Esophagus muscularis mucosa (tissue), 4 donors: ENCODE results near the gene PLEKHH2. TPM values are rescaled to one million over a fixed set of nuclear protein-coding genes. Genes with fewer than 3 reads are reported as not detected.

Source experiments
- DNase-seq: peaks from one replicate; pipeline ENCODE4 v3.0.0-alpha.2; 2017; ENCODE audit errors: extremely low spot score
- H3K27ac ChIP-seq, 4 donors: fragments of 200-600 bp; sonication (generic); replicated peaks in 1 of 4; 1 replicate in 3 of 4; 2 replicates in 1 of 4; pipeline ENCODE4 v1.5.1; 2016 to 2019; ENCODE audit warnings: mild to moderate bottlenecking in 1 of 4
- H3K27me3 ChIP-seq, 4 donors: fragments of 200-600 bp; sonication (generic); one replicate each; pipeline versions ENCODE4 v1.5.1 to v1.6.0; 2016 to 2019
- H3K36me3 ChIP-seq, 4 donors: fragments of 200-600 bp; sonication (generic); one replicate each; pipeline ENCODE4 v1.5.1; 2016 to 2019
- H3K4me1 ChIP-seq, 4 donors: fragments of 200-600 bp; sonication (generic); one replicate each; pipeline ENCODE4 v1.5.1; 2016 to 2019
- H3K4me3 ChIP-seq, 4 donors: fragments of 200-600 bp; sonication (generic); 1 replicate in 2 of 4; 2 replicates in 2 of 4; pipeline ENCODE4 v1.5.1; 2016 to 2019; ENCODE audit warnings: mild to moderate bottlenecking in 4 of 4, moderate library complexity in 1 of 4
- H3K9me3 ChIP-seq, 4 donors: fragments of 200-600 bp; sonication (generic); 1 replicate in 3 of 4; 2 replicates in 1 of 4; pipeline ENCODE4 v1.5.1; 2016 to 2019
- EP300 ChIP-seq: sonication (generic); formaldehyde crosslinking; IDR thresholded peaks from one replicate; pipeline ENCODE4 v1.6.1; 2017; ENCODE audit warnings: antibody characterized with exemption
- POLR2A ChIP-seq: fragments of 450-650 bp; IDR thresholded peaks from one replicate; pipeline ENCODE4 v1.6.1; 2017; ENCODE audit warnings: antibody characterized with exemption, moderate library complexity, mild to moderate bottlenecking, low read depth
- POLR2AphosphoS5 ChIP-seq, 2 donors: sonication (generic); formaldehyde crosslinking; IDR thresholded peaks; one replicate each; pipeline ENCODE4 v1.6.1; 2017; ENCODE audit warnings: antibody characterized with exemption in 2 of 2
- WGBS: methylation state at CpG from one replicate; pipeline ENCODE4 v1.1.5; 2018; 5-methylcytosine and 5-hydroxymethylcytosine counted together
- intact Hi-C: fragments of 100-400 bp; cut with DNase I; formaldehyde crosslinking; loops from one replicate; pipeline ENCODE4 v1.15.1; 2023
- total RNA-seq, 4 donors: library from RNA; depleted of rRNA; stranded (reverse); fragments of >200 nt; gene quantifications; one replicate each; pipeline versions ENCODE4 v1.1.0 to v1.2.1, GENCODE V29; 2016
- TF ChIP-seq, protein P1 (sequence below), 3 experiments: fragments of 200-600 bp in 2 of 3; fragments of 450-650 bp in 1 of 3; sonication (generic) in 2 of 3; IDR thresholded peaks; one replicate each; pipeline ENCODE4 v1.5.1; 2017 to 2019; ENCODE audit warnings: antibody characterized with exemption in 3 of 3, mild to moderate bottlenecking in 2 of 3, moderate library complexity in 1 of 3

PLEKHH2 gene
- total RNA-seq, 4 donors from 2014 or later = 20.3 to 32.4 (median 25.1) TPM

DNA sequence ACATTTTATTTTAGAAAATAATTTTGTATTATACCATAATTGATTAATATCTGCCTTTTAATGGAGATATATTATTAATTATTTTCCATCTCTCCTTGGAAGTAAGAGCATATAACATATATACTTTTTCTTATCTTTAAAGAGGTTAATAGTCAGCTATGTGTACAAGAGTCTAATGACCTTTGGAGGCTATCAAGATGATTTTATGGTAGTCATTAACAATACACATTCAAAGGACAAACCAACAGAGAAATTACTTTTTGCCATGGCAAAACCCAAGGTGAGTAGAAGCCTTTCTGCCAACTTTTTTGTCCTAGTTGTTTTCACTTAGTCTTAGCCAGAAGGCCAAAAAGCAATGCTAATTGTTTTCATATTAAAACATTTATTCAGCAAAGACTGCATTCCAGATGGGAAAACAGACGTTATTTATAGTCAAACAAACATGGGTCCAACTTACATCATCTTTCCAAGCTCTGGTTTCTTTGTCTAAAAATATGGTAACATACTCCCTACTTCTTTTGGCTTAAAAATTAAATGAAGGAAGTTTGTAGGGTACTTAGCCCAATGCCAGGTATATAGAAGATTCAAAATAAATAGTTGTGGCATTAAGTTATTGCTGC is 127.1 kb downstream of the PLEKHH2 start:
- H3K36me3 ChIP-seq = peaks cover 0 to 17% (median 0%) of the 10 kb centered on the region in 4 donors
- peaks cover 0 to 1% (median 0%) of the 10 kb centered on the region in 4 donors for H3K4me1 ChIP-seq
- no peak overlapping the region for H3K27ac ChIP-seq
- DNase-seq = no peak
- WGBS = 47% methylated on average over 1 of the region's 1 CpG
- no peaks in the 10 kb centered on the region for H3K9me3 ChIP-seq
- H3K27me3 ChIP-seq = no peaks in the 10 kb centered on the region
- H3K4me3 ChIP-seq = no peak overlapping the region
- TF ChIP-seq, protein P1, sequence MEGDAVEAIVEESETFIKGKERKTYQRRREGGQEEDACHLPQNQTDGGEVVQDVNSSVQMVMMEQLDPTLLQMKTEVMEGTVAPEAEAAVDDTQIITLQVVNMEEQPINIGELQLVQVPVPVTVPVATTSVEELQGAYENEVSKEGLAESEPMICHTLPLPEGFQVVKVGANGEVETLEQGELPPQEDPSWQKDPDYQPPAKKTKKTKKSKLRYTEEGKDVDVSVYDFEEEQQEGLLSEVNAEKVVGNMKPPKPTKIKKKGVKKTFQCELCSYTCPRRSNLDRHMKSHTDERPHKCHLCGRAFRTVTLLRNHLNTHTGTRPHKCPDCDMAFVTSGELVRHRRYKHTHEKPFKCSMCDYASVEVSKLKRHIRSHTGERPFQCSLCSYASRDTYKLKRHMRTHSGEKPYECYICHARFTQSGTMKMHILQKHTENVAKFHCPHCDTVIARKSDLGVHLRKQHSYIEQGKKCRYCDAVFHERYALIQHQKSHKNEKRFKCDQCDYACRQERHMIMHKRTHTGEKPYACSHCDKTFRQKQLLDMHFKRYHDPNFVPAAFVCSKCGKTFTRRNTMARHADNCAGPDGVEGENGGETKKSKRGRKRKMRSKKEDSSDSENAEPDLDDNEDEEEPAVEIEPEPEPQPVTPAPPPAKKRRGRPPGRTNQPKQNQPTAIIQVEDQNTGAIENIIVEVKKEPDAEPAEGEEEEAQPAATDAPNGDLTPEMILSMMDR (IDR thresholded peaks at IDR 0.05) = no peak
- TF ChIP-seq POLR2AphosphoS5 (IDR thresholded peaks at IDR 0.05) (no peak), POLR2A (no peak), EP300 (no peak)
- intact Hi-C loops = no loop called here

DNA sequence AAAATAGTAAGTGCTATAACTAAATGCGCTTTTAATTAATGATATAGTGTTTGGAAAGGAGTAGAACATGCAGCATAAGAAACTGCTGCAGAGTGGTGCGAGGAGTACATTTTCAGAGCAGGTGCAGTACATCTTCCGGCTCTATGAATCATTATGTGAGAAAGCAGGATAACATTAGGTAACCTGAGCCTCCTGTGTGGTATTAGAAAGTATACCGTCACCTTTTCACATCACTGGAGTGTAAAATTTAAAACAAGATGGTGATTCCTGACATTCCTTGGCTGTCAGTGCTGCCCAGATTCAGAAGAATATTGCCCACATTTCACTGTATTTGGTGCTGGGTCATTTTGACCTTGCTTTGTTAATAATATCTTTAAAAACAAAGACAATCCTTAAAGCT is 128.9 kb downstream of the PLEKHH2 start:
- Histone ChIP-seq H3K4me3 (no peak overlapping the region), H3K9me3 (no peaks in the 10 kb centered on the region), H3K27ac (no peak overlapping the region), H3K27me3 (no peaks in the 10 kb centered on the region), H3K36me3 (peaks cover 0 to 17% (median 0%) of the 10 kb centered on the region in 4 donors), H3K4me1 (no peaks in the 10 kb centered on the region)
- intact Hi-C loops = no loop called here
- DNase-seq = no peak
- TF ChIP-seq POLR2AphosphoS5 (IDR thresholded peaks at IDR 0.05) (no peak), EP300 (no peak), POLR2A (no peak)
- TF ChIP-seq, protein P1 (IDR thresholded peaks at IDR 0.05) = no peak
- 74% methylated on average over 4 of the region's 4 CpGs for WGBS

DNA sequence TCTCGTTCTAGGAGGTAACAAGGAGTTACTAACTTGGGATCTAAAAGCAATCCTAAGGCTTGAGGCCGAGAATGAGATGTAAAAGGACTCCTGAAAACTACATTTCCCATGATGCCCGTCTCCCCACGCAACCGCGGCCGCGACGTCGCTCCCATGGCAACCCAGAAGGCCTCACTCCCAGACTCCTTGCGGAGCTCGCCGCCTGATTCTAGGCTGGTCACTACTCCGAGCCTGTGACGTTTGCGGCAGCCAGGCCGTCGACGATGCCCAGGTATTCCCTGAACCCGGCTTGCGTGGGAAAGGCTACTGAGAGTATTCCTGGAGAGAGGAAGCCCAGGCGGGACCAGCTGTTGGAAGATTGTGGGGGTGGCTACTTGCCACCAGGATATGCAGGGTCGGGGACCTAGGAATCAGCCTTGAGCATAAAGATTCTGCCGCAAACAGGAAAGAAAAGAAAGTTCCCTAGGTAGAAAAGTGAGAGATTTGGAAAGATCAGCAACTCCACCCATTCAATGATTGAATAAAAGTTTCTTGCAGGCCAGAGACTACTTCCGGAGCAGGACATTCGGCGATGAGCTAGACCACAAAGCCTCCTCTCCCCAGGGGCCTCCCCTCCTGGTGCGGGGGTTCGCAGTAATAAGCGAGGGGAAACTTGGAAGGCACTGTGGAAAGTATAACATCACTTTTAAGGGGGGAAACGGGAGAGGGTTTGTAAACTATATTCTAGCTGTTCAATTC is 137.0 kb downstream of the PLEKHH2 start, which contains the start of gene DYNC2LI1:
TSS of gene DYNC2LI1 (plus strand) at position 164 of the 738 bp plus-strand sequence. CDS start at position 264, 100 bp downstream.
- TF ChIP-seq EP300 (no peak), POLR2AphosphoS5 (IDR thresholded peaks at IDR 0.05) (peak; percentile 84 to 85)
- H3K4me3 ChIP-seq = peak within 1 kb of the TSS; percentile 69 to 74 (median 70)
- 0% methylated on average over 28 of the region's 31 CpGs for WGBS
- H3K36me3 ChIP-seq = peaks cover 0 to 18% (median 8%) of the 10 kb centered on the region in 4 donors
- H3K9me3 ChIP-seq = no peaks in the 10 kb centered on the region
- peak within 1 kb of the TSS; percentile 81 to 90 (median 86) for H3K27ac ChIP-seq
- intact Hi-C loops = loop anchor here (5.0 kb wide), 1 partner anchor 162 kb away; no protein-coding TSS in a partner anchor
- DNase-seq = peak; percentile 97
- no peaks in the 10 kb centered on the region for H3K27me3 ChIP-seq
- H3K4me1 ChIP-seq = peaks cover 7 to 13% (median 10%) of the 10 kb centered on the region in 4 donors

DNA sequence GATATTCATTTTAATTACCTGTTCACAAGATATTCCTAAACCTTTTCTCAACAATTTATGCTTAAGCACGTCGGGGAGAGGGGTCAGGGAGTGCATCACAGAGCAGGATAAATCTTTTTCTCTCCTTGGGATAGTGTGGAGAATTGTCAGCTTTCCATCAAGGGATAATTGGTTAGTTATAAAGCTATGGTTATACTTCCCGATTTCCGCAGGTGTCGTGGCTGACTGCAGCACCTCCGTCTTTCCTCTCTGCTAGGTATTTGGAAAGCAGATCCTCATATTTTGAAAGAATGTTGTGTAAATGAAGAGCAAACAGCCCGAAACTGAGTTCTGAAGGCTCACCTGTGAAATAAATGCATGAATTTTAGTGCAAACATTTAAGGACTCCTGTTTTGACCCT is 137.6 kb downstream of the PLEKHH2 start:
- H3K27me3 ChIP-seq = no peaks in the 10 kb centered on the region
- H3K9me3 ChIP-seq = no peaks in the 10 kb centered on the region
- TF ChIP-seq, protein P1 (IDR thresholded peaks at IDR 0.05) = no peak
- TF ChIP-seq POLR2A (no peak), EP300 (no peak), POLR2AphosphoS5 (IDR thresholded peaks at IDR 0.05) (no peak)
- DNase-seq = no peak
- H3K4me3 ChIP-seq = peak overlapping the region; percentile 69 to 74 (median 70)
- WGBS = 33% methylated on average over 7 of the region's 7 CpGs
- H3K36me3 ChIP-seq = peaks cover 0 to 24% (median 9%) of the 10 kb centered on the region in 4 donors
- intact Hi-C loops = loop anchor here (5.0 kb wide), 1 partner anchor 162 kb away; no protein-coding TSS in a partner anchor
- H3K4me1 ChIP-seq = peaks cover 7 to 13% (median 10%) of the 10 kb centered on the region in 4 donors
- peak overlapping the region; percentile 81 to 90 (median 86) for H3K27ac ChIP-seq

DNA sequence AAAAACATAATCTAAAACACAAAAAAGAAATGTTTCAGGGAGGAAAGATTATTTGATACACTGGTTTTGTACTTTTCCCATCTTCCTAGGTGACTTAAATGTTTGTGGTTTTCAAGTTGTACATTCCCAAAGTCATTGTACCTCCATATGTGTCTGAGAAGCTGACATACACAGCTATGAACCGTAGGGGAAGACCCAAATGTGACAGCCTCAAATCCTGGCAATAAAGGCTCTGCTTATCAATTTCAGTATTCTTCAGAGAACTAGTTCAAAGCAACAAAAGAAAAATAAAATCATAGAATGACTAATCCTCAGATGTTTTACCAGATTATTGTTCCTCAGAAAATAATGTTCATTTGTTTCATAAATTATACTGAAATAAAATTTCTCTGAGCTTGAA is 139.3 kb downstream of the PLEKHH2 start:
- no peaks in the 10 kb centered on the region for H3K9me3 ChIP-seq
- H3K27me3 ChIP-seq = no peaks in the 10 kb centered on the region
- H3K4me3 ChIP-seq = no peak overlapping the region
- WGBS = 72% methylated on average over 1 of the region's 1 CpG
- intact Hi-C loops = no loop called here
- H3K27ac ChIP-seq = no peak overlapping the region
- DNase-seq = no peak
- TF ChIP-seq, protein P1 (IDR thresholded peaks at IDR 0.05) = no peak
- TF ChIP-seq POLR2AphosphoS5 (IDR thresholded peaks at IDR 0.05) = no peak
- TF ChIP-seq EP300 = no peak
- TF ChIP-seq POLR2A = no peak
- H3K4me1 ChIP-seq = peaks cover 7 to 13% (median 10%) of the 10 kb centered on the region in 4 donors
- H3K36me3 ChIP-seq = peaks cover 0 to 30% (median 14%) of the 10 kb centered on the region in 4 donors
